HG03442 (cell line): ENCODE data around the gene PISD.

Experiments
- ATAC-seq: cut with Tn5 transposase; IDR thresholded peaks from one replicate; pipeline ENCODE4 v1.9.1; 2021; ENCODE audit warnings: mild to moderate bottlenecking, moderate library complexity; ENCODE audit not compliant: unreplicated experiment

Gene PISD

DNA sequence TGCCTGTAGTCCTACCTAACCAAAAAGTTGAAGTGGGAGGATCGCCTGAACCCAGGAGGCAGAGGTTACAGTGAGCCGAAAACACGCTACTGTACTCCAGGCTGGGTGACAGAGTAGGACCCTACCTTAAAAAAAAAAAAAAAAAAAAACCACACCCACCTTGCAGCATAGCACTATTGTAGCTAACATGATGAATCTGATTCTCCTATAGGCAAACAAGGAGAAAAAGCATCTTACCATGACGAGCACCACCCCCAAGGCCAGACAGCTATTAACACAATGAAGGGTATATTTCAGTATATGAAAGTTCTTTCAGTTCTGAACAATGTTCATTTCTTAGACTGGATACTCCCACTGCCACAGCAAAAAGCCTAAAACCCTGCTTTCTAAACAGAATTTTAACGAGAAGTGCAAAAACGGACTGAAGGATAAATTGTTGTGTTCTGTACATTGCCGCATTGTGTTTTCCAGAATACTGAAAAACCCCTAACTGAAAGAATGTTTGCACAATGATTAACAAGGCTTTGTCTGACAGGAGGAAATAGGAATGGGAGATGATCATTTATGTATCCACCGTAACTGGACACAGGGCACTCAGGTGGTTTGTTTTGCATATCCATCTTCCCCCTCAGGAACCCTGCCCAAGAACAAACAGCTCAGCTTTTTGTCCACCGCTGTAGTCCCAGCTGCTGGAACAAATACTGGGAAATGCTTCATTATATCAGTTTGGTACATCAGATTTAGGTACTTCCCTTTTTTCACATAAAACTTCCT is 8.9 kb downstream of the PISD start:
- no peak for ATAC-seq

DNA sequence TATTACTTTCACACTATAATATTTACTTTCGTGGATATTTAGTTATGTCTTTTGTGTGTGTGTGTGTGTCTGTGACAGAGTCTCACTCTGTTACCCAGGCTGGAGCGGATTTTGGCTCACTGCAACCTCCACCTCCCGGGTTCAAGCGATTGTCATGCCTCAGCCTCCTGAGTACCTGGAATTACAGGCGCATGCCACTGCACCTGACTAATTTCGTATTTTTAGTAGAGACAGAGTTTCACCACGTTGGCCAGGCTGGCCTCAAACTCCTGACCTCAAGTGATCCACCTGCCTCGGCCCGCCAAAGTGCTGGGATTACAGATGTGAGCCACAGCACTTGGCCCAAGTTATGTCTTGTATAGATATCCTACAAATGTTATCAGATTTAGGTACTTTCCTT is 9.9 kb downstream of the PISD start:
- no peak for ATAC-seq

DNA sequence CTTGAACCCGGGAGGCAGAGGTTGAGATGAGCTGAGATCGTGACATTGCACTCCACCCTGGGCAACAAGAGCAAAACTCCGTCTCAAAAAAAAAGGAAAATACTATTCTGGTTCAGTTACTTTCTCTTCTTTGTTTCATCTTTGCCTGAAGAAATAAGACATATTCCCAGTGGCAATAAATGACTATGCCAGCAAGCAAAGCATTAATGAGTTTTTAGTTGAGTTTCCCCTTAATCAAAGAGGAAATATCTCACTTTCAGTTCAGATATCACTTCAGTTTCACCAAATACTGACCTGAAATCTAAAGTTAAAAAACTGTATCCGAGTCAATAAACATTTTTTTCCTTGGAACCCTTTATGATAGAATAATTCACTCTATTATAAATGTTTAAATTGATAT is 10.4 kb downstream of the PISD start:
- ATAC-seq: no peak

DNA sequence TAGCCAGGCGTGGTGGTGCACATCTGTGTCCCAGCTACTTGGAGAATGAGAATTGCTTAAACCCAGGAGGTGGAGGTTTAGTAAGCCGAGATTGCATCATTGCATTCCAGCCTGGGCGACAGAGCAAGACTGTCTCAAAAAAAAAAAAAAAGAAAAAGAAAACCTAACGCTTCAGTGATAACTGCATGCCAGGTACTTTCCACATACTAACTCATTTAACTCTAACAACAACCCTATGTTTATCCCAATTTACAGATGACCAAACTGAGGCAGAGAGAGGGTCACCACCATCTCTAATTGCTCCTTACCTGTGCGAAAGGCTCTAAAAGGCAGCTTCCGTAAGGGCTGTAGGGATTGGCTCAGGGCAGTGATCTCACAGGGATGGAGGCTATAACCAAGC is 11.6 kb downstream of the PISD start:
- ATAC-seq: no peak

DNA sequence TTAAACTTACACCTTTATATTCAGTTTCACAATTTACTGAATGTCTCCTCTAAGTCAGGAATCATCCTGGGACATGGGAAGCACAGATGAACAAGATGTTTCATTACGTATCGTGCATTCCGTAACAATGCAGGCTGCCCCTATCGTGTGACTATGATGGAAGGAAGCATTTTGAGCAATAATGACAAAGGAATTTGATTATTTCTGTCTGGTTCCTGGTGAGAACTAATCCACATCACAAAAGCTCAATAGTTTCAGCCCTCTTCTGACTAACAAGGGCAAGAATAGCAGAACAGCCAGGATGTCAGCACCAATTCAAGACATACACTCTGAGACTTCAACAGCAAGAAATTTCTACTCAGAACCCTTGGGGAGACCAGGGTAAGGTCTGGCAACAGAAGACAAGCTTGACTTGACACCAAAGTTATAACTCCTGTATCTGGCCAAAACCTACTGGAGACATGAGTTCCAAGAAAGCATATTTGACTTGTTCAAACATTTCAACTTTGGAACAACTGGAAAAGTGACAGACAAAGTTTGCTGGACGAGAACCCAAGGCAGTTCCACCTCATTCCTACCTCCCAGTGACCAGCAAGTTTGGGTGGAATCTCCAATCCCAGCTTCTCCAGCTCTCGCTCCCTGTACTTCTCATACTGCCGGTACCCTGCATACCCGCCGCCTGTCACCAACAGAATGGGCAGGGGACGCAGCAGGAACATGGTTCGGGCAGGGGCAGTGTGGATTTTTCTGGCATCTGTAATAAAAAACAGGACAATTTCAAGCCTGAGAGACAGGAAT is 14.3 kb downstream of the PISD start:
- ATAC-seq: no peak

DNA sequence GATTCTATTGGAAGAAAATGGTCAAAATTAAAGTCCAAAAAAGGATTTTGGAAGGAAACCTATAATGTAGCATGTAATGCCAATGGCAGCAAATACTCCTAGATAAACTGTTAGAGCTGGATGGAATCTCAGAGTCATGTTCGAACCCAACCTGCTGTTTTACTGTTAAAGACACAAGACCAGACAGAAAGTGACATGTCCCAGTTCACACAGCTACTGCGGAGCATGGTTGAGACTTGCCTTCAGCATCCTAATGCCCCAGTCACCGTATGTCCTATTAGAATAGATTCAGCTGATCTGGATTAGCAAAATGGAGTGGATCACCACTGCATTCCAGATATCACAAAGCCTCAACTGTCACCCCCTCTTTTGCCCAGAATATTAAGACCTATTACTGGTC is 14.9 kb downstream of the PISD start:
- ATAC-seq: no peak

DNA sequence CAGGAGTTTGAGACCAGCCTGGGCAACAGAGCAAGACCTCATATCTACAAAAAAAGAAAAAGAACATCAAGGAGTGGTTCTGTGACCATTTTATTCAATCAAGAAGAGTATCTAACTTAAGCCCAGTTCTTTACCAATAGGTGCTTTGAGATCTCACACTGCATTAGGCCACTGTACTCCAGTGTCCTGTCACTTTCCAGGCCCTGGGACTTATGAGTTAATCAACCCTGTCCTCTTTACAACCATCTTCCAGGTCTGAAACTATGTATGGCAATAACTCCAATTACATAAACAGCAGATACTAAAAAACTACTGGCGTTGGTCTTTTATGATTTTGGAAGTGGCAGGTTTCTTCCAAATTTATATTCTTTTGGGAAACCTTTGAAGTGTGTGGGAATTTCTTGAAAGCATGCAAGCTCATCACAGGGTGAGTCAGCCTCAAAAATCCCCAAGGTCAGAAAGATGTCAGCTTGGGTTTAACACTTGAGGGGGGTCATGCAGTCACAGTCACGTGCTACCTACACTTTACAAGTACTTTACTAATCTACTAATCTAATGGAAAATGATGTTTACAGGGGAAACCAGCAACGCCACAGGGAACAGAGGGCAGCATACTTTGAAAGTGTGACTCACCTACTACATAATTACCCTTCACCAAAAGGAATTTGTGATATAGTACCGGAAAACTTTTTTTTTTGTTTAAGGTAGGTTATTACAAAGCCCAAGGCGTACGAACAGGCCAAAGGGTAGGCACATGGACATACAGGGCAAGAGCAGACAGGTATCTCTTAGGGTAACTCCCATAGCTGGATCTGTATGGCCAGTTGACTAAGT is 15.6 kb downstream of the PISD start:
- ATAC-seq: peak; percentile 37

DNA sequence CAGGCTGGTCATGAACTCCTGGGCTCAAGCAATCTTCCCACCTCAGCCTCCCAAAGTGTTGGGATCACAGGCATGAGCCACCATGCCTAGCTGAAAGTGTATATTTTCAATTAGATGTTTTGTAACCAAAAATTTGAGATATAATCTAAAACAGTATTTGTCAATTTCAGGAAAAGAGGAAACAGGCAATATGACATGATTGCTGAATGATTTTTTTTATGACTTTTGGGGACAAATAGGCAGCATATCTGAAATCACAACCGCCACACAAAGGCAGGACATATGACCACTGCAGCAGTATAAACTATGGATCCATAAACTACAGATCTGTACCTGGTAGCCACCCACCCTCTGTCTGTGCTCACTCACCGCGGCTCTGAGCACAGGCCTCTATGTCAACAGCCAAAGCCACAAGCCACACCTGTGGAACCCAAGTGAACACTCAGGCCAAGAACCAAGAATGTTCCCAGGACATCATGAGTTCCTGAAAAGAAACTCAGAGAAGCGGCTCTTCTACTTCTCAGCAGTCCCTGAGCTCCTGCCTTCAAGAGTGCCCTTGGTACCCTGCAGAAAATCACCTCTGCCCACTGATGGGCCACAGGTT is 22.5 kb downstream of the PISD start:
- no peak for ATAC-seq

DNA sequence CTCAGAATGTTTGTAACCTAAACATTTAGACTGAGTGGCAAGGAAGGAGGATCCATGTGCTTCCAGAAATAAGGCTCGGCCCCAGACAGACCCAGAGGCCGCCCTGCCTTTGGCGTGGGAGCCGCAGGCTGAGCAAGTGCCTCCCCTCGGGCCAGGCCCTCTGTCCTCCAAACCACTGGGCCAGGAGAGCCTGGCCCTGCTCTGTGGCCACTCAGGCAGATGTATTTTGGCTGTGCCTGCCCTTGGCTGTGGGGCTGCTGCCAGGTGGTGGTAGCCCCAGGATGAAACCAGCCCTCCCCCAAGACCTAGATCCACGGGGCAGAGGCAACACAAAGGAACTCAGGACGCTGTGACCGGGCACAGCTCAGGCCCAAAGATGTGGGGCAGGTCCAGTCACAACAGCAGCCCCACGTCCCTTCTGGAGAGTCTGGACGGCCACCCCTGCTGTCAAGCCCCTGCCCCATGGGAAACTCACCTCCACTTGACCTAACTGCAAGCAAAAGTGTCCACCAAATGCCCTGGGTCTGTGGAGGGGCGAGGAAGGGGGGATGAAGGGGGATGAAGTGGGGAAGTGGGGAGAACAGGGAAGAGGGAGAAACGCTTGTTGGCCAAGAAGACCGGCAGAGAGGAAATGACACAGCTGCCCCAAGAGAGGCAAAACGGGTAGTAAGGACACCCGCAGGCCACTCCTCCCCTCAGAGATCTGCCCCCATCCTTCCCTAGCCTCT is 24.0 kb downstream of the PISD start:
- peak; percentile 28 for ATAC-seq

DNA sequence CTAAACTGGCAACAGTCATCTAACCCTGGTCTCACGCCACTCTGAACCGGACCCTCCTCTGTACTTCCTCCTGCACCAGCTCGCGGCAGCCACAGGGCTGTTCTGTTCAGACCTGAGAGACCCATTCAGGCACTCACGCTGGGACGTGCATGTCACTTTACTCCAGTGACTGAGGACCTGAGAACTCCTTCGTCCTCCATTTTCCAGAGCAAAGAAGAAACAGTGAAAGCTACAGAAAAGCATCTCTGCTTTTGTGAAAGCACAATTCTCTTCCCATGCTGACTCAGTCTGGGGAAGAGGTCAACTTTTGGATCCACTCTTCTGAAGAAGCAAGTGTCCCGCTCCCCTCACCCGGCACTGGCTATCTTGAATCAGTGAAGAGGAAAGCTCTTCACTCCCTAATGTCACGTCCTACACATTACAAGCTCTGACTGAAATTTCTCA is 24.5 kb downstream of the PISD start:
- ATAC-seq: peak; percentile 43

DNA sequence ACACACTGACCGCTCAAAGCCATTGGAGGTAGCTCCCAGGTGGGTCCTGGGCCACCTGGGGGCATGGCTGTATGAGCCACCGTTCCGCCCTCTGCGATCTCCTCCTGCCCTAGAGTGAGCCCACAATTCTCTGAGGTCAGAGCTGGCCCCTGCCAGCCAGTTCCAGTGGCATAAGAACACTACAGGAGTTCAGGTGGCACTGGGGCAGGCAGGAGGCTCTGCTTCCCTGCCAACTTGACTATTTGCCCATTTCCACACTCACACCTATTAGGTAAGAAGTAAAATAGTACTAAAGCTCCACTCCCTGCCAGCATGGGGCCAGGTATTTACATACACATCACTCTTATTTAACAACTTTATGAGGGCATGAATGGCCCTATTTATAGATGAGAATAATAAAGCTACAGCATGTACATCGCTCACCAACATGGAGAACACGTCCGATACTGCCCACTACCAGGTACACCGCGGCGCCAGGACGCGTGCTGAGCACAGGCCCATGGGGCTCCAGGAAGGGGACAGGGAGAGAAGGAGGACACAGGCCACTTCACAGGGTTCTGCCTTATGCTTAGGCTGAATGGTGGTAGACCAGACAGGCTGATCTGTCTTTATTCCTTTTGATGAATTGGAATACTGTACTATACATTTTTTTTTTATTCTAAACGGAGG is 26.2 kb downstream of the PISD start:
- no peak for ATAC-seq

DNA sequence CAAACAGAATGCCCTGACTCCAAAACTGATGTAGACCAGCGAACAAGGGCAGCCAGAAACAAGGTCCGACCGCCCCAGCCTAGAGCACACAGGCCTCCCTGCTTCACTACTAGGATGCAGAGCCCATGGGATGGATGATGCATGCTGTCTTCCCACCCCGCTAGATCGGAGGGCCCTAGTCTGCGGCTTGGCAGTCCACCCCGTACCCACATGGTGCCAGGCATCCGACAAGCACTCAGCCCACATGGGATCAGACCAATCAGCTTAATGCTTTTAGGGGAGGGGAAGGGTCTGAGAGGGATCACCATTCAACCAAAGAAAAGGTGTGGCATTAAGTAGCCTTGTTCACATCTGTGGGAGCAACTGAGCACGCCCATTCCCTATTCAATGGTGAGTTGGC is 30.6 kb downstream of the PISD start:
- no peak for ATAC-seq

DNA sequence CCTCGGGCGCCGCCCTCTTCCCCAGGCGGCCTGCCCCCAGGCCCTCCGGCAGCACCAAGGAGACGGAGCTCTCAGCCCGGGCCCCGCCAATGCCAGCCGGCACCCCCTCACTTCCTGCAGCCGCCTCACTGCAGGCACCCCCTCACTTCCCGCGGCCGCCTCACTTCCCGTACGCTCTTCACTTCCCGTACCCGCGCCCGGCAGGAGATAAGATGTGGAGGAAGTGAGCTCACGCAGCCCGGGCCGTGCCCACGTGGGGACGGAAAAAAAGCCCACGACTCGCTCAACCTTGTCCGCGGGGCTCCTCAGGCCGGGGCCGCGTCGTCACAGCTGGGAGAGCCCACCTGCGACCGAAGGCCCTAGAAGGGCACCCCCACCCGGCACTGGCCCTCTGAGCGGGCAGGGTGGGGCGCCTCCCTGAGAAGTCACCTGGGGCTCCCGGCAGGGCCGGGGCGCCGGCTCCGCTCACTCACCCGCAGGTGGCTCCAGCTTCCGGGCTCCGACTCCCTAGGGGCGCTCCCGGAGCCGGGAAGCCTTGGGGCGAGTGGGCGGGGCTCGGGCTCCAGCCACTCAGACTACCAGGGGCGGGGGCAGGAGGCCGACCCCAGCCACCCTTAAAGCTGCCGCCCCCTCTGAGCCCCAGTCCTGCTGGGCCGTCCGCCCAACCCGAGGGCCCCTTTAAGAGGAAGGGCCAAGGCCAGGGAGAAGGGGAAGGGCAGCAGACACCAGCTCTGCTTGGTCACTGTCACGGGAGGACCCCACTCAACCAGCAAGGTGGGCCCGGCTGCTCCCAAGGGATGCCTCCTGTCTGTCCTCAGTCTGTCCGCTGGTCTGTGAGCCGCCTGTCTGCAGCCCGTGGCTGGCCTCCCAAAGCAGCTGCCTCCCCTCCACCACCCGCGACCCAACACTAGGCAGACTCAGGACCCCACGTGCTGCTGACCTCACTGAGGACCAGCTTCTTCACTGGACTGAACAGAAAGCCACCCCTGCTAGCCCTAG is 31.4 kb downstream of the PISD start:
- peak; percentile 39 for ATAC-seq

DNA sequence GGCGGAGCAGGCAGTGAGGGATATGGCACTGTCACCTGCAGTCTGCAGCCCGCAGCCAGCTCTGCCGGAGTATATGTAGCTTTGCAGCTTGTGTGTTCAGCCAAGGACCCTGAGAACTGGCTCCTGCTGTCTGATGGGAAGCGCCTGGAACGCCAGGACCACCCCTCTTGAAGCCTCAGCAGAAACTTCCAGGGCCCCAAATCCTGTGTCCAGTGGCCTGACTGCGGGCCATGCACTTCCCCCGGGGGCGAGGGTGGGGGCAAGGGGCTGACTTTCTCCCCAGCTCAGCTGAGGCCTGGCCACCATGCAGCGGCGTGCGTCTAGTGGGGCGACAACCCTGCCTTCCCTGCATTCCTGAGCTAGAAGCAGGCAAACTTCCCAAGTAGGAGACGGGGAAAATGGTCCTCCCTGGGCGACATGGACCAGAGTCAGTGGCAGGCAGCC is 32.3 kb downstream of the PISD start:
- ATAC-seq: no peak

DNA sequence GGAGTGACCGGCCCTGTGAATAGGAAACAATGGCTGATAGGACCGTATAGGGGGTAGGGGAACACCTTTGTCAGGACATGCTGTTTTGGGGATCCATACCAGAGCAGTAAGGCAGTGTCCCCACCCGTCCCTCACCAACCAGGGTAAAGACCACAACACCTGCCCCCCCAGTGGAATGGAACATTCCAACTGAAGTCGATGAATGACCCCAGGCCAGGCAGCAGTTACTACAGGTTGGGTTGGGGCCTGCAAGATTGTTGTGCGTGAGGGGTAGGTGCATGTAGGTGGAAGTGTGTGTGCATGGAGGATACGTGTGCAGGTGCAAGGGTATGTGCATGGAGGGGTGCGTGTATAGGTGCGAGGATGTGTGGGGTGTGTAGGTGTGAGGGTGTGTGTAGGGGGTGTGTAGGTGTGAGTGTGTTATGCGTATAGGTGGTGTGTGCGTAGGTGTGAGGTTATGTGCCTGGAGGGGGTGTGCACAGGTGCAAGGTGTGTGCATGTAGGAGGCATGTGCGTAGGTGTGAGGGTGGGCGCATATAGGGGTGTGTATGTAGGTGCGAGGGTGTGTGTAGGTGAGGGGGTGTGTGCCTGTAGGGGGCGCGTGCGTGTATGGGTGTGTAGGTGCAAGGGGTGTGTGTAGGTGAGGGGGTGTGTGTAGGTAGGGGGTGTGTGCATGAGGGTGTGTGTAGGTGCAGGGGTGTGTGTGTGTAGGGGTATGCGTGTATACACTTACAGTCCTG is 32.9 kb downstream of the PISD start:
- no peak for ATAC-seq

DNA sequence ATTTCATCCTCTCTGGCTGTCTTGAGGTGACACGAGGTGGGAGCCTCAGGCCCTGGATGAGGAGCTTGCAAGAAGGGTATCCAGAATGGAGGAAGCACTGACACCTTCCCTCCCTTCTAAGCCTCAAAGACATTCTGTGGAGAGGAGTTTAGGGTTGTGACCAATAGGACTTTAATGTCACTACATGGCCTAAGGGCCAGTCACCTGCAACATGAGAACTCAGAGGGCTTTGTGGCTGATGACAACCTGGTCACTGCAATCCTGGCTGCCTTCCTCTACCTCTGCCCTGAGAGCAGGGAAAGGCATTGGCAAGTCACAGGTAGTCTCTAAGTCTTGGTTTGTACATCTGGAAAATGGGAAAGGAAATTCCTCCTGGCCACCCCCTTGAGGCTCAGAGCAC is 33.7 kb downstream of the PISD start:
- no peak for ATAC-seq

DNA sequence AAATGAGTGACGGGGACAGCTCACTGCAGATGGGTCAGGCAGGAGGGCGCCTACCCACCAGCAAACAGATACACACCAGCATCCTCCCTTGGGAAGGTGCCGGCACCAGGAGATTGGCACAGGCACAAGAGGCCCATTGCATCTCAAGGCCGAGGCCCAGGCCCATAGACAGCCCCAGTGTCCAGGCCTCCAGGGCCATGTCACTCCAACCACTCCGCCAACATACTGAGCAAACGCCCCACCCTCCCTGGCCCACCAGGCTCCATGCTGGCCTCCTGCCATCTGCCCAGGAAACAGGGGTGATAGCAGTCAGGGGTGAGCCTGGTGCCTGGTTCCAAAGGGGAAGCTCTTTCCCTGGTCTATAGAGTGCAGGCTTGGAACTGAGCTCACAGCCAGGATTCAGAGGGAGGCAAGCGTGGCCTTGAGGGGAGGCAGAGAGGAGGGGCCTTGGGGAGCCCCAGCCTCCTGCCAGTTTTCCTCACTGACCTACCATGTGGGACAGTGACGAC is 34.7 kb downstream of the PISD start:
- ATAC-seq: no peak
